HFFc6 (cell line): ENCODE data around the gene CAMSAP1. TPM values are rescaled to one million over a fixed set of nuclear protein-coding genes. Genes with fewer than 3 reads are reported as not detected.

Source experiments
- DNase-seq: peaks from one replicate; pipeline ENCODE4 v3.0.0-alpha.2; 2018
- H3K27ac Mint-ChIP-seq: 2 replicates; pipeline ENCODE4 v1.8.0; 2020; ENCODE audit warnings: mild to moderate bottlenecking, mixed read lengths
- H3K27me3 Mint-ChIP-seq: 2 replicates; pipeline ENCODE4 v1.8.0; 2021; ENCODE audit warnings: mild to moderate bottlenecking, moderate library complexity, mixed read lengths; ENCODE audit not compliant: insufficient read depth
- H3K36me3 Mint-ChIP-seq: 2 replicates; pipeline ENCODE4 v1.8.0; 2021; ENCODE audit warnings: low read depth, mixed read lengths
- H3K4me1 Mint-ChIP-seq: 2 replicates; pipeline ENCODE4 v1.8.0; 2020; ENCODE audit warnings: low read depth, mixed read lengths
- H3K4me3 Mint-ChIP-seq: 2 replicates; pipeline ENCODE4 v1.8.0; 2020; ENCODE audit warnings: mild to moderate bottlenecking, moderate library complexity, mixed read lengths
- H3K9me3 Mint-ChIP-seq: 2 replicates; pipeline ENCODE4 v1.8.0; 2020; ENCODE audit warnings: mild to moderate bottlenecking, mixed read lengths
- CTCF ChIP-seq: fragments of 200-600 bp; sonication (generic); IDR thresholded peaks from 2 replicates; pipeline ENCODE4 v1.5.0; 2021; ENCODE audit warnings: antibody characterized with exemption, mild to moderate bottlenecking
- total RNA-seq, 6 experiments: library from RNA; stranded (reverse); fragmentation: NEBNext Ultra II Directional; extraction: Animal tissue kit (Norgen Biotek cat#: 25700); gene quantifications; 2 replicates in 1 of 6; 3 replicates in 5 of 6; pipeline ENCODE4 v1.2.3, GENCODE V29; 2021

Gene CAMSAP1
- total RNA-seq, 6 experiments from 2014 or later = 14.9 to 22.8 (median 18.1) TPM

- Mint-ChIP-seq H3K27me3 (peaks cover 2% of the 10 kb centered on the region; the same call in 1 of the 2 replicates), H3K36me3 (no peaks in the 10 kb centered on the region), H3K4me3 (no peak overlapping the region), H3K9me3 (no peaks in the 10 kb centered on the region), H3K27ac (no peak overlapping the region), H3K4me1 (peaks cover 24% of the 10 kb centered on the region)
- no peak for TF ChIP-seq CTCF
- DNase-seq = no peak
Observed at GRCh38 chr9:135878528-135879236, 28.7 kb downstream of the CAMSAP1 start.

GRCh38 chr9:135877791-135878527 is 29.4 kb downstream of the CAMSAP1 start:
- DNase-seq = no peak
- Mint-ChIP-seq H3K27ac (no peak overlapping the region), H3K4me1 (peaks cover 17% of the 10 kb centered on the region), H3K36me3 (no peaks in the 10 kb centered on the region), H3K9me3 (no peaks in the 10 kb centered on the region), H3K4me3 (no peak overlapping the region), H3K27me3 (peaks cover 2% of the 10 kb centered on the region; the same call in 1 of the 2 replicates)
- TF ChIP-seq CTCF = no peak

DNA sequence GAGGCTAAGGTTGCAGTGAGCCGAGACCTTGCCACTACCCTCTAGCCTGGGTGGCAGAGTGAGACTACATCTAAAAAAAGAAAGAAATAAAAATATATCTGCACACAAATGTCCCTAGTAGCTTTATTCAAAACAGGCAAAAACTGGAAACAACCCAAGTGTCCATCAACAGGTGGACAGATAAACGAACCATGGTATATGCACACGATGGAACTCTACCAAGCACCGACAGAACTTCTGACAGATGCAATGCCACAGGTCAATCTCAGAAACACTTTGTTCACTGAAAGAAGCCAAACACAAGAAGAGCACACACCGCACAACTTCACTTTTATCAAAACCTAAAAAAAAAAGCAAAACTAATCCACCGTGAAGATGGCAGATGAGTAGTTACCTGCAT is 30.4 kb downstream of the CAMSAP1 start:
- H3K27ac Mint-ChIP-seq = no peak overlapping the region
- H3K9me3 Mint-ChIP-seq = no peaks in the 10 kb centered on the region
- no peak overlapping the region for H3K4me3 Mint-ChIP-seq
- TF ChIP-seq CTCF = no peak
- no peak for DNase-seq
- H3K36me3 Mint-ChIP-seq = no peaks in the 10 kb centered on the region
- H3K27me3 Mint-ChIP-seq = peaks cover 2% of the 10 kb centered on the region; the same call in 1 of the 2 replicates
- peaks cover 14% of the 10 kb centered on the region; the same call in 1 of the 2 replicates for H3K4me1 Mint-ChIP-seq

GRCh38 chr9:135874859-135875258 is 32.5 kb downstream of the CAMSAP1 start:
- no peaks in the 10 kb centered on the region; the same call in 1 of the 2 replicates for H3K36me3 Mint-ChIP-seq
- no peak overlapping the region for H3K4me3 Mint-ChIP-seq
- no peak for DNase-seq
- TF ChIP-seq CTCF = no peak
- peaks cover 1% of the 10 kb centered on the region for H3K27me3 Mint-ChIP-seq
- H3K9me3 Mint-ChIP-seq = no peaks in the 10 kb centered on the region
- H3K27ac Mint-ChIP-seq = no peak overlapping the region
- peaks cover 14% of the 10 kb centered on the region; the same call in 1 of the 2 replicates for H3K4me1 Mint-ChIP-seq

DNA sequence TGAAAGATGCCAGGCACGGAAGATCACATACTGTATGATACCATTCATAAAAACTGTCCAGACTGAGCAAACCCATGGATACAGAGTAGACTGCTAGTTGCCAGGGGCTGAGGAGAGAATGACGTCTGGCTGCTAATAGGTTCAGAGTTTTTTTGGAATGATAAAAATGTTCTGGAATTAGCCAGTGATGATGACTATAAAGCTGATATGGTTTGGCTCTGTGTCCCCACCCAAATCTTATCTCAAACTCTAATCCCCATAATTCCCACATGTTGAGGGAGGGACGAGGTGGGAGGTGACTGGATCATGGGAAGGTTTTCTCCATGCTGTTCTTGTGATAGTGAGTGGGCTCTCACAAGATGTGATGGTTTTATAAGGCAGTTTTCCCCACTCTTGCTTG is 37.4 kb downstream of the CAMSAP1 start:
- TF ChIP-seq CTCF = no peak
- Mint-ChIP-seq H3K36me3 (no peaks in the 10 kb centered on the region; the same call in 1 of the 2 replicates), H3K9me3 (no peaks in the 10 kb centered on the region), H3K27ac (no peak overlapping the region), H3K4me3 (no peak overlapping the region), H3K4me1 (peaks cover 12% of the 10 kb centered on the region), H3K27me3 (peaks cover 1% of the 10 kb centered on the region)
- no peak for DNase-seq
